ENCODE results near the gene F11.

Gene F11

GRCh38 chr4:186255122-186255521, 10.9 kb upstream of the F11 start:
- no peaks in the 10 kb centered on the region for H3K27me3 ChIP-seq (ENCODE audit: insufficient read depth, poor library complexity, severe bottlenecking)
- H3K27ac ChIP-seq (replicated peaks) = no peak overlapping the region
- TF ChIP-seq POLR2AphosphoS5 (IDR thresholded peaks at IDR 0.05; ENCODE audit: low read depth) = no peak
- TF ChIP-seq REST (IDR thresholded peaks at IDR 0.05; ENCODE audit: insufficient replicate concordance, low read depth) = no peak
- no peak for TF ChIP-seq CTCF (IDR thresholded peaks at IDR 0.05; ENCODE audit: insufficient read depth, low read length)
- TF ChIP-seq SPI1 (IDR thresholded peaks at IDR 0.05; ENCODE audit: borderline replicate concordance, low read depth) = no peak
- TF ChIP-seq GABPA (IDR thresholded peaks at IDR 0.05; ENCODE audit: low read depth) = no peak
- DNase-seq (ENCODE audit: low read depth in 1 of 2, low spot score in 1 of 2) = no peak
- H3K4me3 ChIP-seq (replicated peaks; ENCODE audit: insufficient read depth, low read length) = no peak overlapping the region

- Histone ChIP-seq H3K27me3 (ENCODE audit: insufficient read depth, poor library complexity, severe bottlenecking) (no peaks in the 10 kb centered on the region), H3K27ac (replicated peaks) (no peak overlapping the region), H3K4me3 (replicated peaks; ENCODE audit: insufficient read depth, low read length) (no peak overlapping the region)
- DNase-seq (ENCODE audit: low read depth in 1 of 2, low spot score in 1 of 2) = peak in 1 of 2 experiments; percentile 34
- TF ChIP-seq REST (IDR thresholded peaks at IDR 0.05; ENCODE audit: insufficient replicate concordance, low read depth) (no peak), CTCF (IDR thresholded peaks at IDR 0.05; ENCODE audit: insufficient read depth, low read length) (no peak), POLR2AphosphoS5 (IDR thresholded peaks at IDR 0.05; ENCODE audit: low read depth) (no peak), GABPA (IDR thresholded peaks at IDR 0.05; ENCODE audit: low read depth) (no peak), SPI1 (IDR thresholded peaks at IDR 0.05; ENCODE audit: borderline replicate concordance, low read depth) (no peak)
These were observed 7.7 kb upstream of the F11 start for GRCh38 chr4:186258216-186258811.

- H3K27ac ChIP-seq (replicated peaks) = no peak overlapping the region
- DNase-seq (ENCODE audit: low read depth in 1 of 2, low spot score in 1 of 2) = no peak
- H3K4me3 ChIP-seq (replicated peaks; ENCODE audit: insufficient read depth, low read length) = no peak overlapping the region
- TF ChIP-seq CTCF (IDR thresholded peaks at IDR 0.05; ENCODE audit: insufficient read depth, low read length) = no peak
- TF ChIP-seq SPI1 (IDR thresholded peaks at IDR 0.05; ENCODE audit: borderline replicate concordance, low read depth) = no peak
- no peak for TF ChIP-seq POLR2AphosphoS5 (IDR thresholded peaks at IDR 0.05; ENCODE audit: low read depth)
- TF ChIP-seq REST (IDR thresholded peaks at IDR 0.05; ENCODE audit: insufficient replicate concordance, low read depth) = no peak
- no peak for TF ChIP-seq GABPA (IDR thresholded peaks at IDR 0.05; ENCODE audit: low read depth)
- no peaks in the 10 kb centered on the region for H3K27me3 ChIP-seq (ENCODE audit: insufficient read depth, poor library complexity, severe bottlenecking)
These were observed 5.9 kb upstream of the F11 start for GRCh38 chr4:186260117-186260503.

All from HL-60 (cell line).